GM18517 (cell line): ENCODE data around the gene SRRT.
"Not testable (repeated sequence)": the region's sequence is repeated elsewhere in the genome, so short reads cannot be mapped to it uniquely, and the experiment has no call there.

Experiments used
- ATAC-seq: cut with Tn5 transposase; IDR thresholded peaks from one replicate; pipeline ENCODE4 v1.9.1; 2021; ENCODE audit warnings: mild to moderate bottlenecking, moderate library complexity; ENCODE audit not compliant: unreplicated experiment

SRRT gene

GRCh38 chr7:100893910-100894721 lies 19.2 kb downstream of the SRRT start:
- no peak for ATAC-seq

GRCh38 chr7:100894860-100895700 lies 20.2 kb downstream of the SRRT start:
- no peak for ATAC-seq

- no peak for ATAC-seq
Observed at GRCh38 chr7:100895701-100895955, 20.7 kb downstream of the SRRT start, which contains the start of gene ACHE. Gene ACHE, minus strand, starts transcription at chr7:100895888. Its CDS starts 1,656 bp downstream, at chr7:100894232.

- ATAC-seq = no peak
Observed at GRCh38 chr7:100895956-100896731, 21.2 kb downstream of the SRRT start.

- ATAC-seq = no peak
Observed at GRCh38 chr7:100896732-100897608, 22.1 kb downstream of the SRRT start.

- ATAC-seq = no peak
Observed at GRCh38 chr7:100897772-100898454, 23.0 kb downstream of the SRRT start.

- ATAC-seq = no peak
Observed at GRCh38 chr7:100899432-100899831, 24.5 kb downstream of the SRRT start.

- ATAC-seq = no peak
Observed at GRCh38 chr7:100900978-100901377, 26.1 kb downstream of the SRRT start.

GRCh38 chr7:100901921-100902332 lies 27.0 kb downstream of the SRRT start:
- no peak for ATAC-seq

GRCh38 chr7:100902638-100903037 lies 27.7 kb downstream of the SRRT start:
- ATAC-seq = no peak

- ATAC-seq = no peak
Observed at GRCh38 chr7:100908512-100908911, 33.6 kb downstream of the SRRT start.

GRCh38 chr7:100910443-100910842 lies 35.5 kb downstream of the SRRT start:
- not testable (repeated sequence) for ATAC-seq

- no peak for ATAC-seq
Observed at GRCh38 chr7:100911484-100911883, 36.6 kb downstream of the SRRT start.

- ATAC-seq = no peak
Observed at GRCh38 chr7:100914208-100914878, 39.4 kb downstream of the SRRT start.

GRCh38 chr7:100914879-100915447 lies 40.1 kb downstream of the SRRT start:
- no peak for ATAC-seq

GRCh38 chr7:100919335-100919734 lies 44.4 kb downstream of the SRRT start:
- not testable (repeated sequence) for ATAC-seq

GRCh38 chr7:100919779-100920437 lies 45.0 kb downstream of the SRRT start:
- not testable (repeated sequence) for ATAC-seq

- ATAC-seq = no peak
Observed at GRCh38 chr7:100921039-100921438, 46.1 kb downstream of the SRRT start.
